Measurements from ENCODE around the gene SFMBT2.

Gene SFMBT2

DNA sequence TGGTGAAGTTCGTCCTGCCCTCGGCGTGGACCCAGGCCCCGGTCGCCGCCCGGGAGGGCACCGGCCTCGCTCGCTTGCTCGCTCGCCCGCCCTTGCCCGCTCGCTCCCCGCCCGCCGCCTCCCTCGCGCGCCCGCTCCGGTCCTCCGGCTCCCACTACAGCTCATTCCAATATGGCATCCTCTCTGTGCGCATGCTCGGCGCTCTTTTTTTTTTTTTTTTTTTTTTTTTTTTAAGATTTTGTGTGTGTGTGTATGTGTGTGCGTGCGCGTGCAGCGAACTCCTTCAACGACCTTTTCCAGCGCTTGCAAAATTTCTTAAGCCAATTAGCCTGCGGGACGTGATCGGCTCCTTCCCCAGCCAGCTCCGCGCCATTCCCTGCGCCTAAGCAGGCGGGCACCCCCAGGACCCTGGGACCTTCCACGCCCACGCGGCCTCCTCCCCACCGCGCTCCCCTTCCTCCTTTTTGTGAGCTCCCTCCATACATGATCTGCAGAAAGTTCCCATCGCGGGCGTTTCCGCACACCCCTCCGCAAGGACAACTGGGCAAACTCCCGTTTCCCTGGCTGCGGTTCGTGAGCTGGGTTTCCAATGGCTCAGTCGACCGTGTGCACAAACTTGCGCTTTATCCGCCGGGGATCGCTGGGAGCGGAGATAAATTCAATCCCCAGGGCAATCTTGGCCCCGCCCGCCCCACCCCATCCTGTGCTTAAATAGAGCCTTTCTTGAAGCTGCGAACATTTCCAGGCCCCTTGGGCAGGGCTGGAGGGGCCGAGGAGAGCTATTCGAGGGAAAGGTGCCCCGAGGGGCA lies at the start of gene SFMBT2:
SFMBT2 (minus strand) TSS at position 173 of the 809 bp plus-strand sequence. CDS start 29,136 bp downstream, outside the sequence.
- no peak for DNase-seq (ENCODE audit: low spot score)

DNA sequence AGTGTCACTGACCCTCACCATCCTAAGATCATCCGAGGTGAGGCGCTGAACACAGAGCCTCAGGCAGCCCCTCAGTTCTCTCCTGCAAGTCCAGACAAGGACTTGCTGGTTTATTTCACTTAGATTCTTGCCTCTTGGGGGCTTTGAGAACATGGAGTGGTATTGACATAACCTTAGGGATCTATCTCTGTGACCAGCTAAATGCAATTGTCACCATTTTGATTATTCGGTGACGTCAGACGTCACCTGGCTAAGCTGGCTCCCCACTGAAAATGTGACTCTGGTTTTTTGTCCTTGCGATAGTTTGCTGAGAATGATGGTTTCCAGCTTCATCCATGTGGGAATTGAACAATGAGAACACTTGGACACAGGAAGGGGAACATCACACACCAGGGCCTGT lies 49.2 kb upstream of the SFMBT2 start:
- no peak for DNase-seq (ENCODE audit: low spot score)

DNA sequence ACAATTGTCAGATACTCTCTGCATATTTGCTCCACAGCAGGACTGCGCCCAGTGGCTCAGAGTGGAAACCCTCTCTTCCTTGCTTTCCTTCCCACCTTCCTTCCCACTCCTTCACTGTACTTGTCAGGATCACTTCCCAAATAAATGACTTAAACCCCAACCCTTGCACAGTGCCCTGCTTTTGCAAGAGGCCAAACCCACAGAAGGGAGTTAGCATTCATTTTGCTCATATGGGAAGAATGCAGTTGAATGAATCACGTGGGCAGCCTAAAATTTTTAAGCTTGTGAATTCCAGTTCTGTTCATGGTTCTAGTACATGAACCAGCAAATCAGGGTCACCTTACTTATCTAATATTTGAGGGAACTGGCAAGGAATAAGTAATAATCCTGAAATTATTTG lies 47.7 kb upstream of the SFMBT2 start:
- no peak for DNase-seq (ENCODE audit: low spot score)

DNA sequence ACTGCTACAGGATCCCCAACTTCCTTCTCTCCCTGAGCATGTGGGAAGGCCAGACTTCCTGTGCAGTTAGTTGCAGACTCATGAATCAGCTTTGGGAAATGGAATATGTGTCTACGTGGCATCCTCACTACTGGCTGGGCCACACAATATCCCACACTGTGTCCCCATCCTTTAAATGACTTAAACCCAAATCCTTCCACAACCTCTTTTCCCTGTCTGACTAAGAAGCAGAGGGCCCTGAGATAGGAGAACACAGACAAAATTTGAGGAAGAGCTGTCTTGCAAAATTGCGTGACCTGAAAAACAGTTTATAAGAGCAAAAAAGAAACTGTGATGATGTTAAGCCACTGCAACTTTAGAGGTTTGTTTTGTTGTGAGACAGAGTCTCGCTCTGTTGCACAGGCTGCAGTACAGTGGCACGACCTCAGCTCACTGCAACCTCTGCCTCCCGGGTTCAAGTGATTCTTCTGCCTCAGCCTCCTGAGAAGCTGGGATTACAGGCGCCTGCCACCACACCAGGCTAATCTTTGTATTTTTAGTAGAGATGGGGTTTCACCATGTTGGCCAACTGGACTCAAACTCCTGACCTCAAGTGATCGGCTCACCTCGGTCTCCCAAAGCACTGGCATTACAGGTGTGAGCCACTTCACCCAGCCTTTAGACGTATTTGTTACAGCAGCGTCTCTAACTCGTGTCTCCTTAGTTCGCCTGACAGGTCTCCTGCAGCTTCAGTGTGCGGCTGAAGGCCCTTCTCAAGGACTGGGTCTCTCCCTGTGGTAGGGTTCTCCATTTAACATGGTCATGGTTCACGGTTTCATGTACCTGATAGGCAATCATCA lies 46.9 kb upstream of the SFMBT2 start:
- no peak for DNase-seq (ENCODE audit: low spot score)

DNA sequence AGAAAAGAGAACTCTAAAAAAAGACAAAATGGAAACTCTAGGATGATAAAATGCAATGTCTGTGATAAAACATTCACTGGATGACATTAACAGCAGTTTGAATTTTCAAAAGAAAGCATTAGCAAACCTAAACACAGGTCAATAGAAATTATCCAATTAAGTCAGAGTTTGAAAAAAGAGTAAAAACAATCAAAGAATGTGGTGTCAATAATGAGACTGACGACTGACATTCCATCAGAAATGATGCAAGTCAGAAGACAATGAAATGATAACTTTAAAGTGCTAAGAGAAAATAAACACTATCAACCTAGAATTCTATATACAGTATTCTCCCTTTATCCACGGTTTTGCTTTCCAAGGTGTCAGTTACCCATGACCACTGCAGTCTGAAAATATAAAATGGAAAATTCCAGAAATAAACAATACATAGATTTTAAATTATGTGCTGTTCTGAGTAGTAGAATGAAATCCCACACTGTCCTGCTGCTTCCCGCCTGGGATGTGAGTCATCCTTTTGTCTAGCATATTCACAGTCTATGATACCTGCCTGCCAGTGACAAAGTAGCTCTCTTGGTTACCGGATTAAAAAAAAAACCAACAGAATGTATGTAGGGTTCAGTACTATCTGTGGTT lies 38.3 kb upstream of the SFMBT2 start:
- DNase-seq (ENCODE audit: low spot score) = no peak

DNA sequence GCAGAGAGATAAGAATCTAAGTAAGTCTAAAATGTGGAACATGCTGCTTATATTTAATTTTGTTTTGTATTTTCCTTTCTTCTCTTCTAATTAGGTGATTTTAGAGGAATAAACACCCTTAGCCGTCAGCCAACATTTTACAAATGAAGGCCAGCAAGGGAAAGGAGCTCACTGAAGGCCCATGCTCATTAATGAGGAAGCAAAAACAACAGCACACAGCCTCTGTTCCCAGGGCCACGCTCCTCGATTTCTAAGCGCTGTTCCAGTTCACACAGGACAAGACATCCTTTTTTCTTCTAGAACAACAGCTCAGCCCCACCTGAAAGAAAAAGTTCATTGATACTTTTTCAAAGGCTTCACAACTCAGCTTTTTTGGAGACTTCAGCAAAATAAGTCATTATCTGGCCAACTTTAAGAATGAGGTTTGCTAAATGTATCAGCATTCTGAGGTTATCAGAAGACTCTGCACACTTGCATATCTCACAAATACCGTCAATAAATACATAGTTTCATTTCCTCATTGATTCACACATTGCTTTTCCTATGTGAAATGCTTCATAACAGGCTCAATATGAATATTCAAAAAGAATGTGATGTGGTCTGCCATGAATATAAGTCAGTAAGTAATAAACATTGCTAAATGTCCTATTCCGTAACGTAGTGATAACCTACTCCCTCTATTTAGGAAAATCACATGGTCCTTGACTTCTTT lies 34.8 kb upstream of the SFMBT2 start:
- DNase-seq (ENCODE audit: low spot score) = no peak

DNA sequence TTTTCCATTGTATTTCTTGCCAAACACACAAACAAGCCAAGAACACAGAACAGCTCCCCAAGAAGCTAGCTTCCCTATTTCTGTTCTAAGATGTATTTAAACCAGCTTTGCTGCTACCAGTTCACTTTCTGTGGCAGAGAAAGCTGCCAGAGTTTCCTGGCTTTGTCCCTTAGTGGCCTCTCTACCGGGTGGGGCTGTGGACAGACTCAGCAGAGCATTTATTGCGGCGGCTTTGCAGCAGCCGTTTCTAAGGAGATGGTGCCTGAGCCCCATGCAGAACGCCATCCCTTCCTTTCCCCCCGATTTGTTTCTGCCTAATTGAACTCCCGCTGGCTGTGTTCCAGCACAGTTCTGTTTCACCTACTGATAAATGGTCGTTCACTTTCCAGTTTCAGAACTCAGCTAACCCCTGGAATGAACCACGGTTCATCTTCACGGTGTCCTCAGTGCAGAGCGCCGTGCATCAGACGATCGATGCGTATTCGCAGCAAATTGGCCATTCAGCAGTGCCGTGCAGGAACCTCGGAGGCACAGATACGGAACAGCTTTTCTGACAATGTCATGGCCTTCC lies 33.8 kb upstream of the SFMBT2 start:
- no peak for DNase-seq (ENCODE audit: low spot score)

DNA sequence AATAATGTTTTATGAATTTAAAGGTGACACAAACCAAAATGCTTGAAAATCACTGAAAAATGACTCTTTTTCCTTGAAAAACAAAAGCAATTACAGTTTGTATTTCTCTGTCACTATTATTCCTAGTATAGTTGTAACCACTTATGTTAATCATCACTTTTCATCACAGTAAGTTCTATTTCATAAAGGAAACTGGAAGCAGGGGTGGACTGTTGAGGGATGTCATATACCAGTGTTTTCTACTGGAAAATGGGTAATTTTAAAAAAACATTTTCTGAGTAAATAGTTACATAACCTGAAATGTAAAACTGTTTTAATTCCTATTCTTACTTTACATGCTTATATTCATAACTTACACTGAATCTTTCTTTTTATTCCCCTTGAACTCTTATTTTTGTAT lies 32.2 kb upstream of the SFMBT2 start:
- no peak for DNase-seq (ENCODE audit: low spot score)

DNA sequence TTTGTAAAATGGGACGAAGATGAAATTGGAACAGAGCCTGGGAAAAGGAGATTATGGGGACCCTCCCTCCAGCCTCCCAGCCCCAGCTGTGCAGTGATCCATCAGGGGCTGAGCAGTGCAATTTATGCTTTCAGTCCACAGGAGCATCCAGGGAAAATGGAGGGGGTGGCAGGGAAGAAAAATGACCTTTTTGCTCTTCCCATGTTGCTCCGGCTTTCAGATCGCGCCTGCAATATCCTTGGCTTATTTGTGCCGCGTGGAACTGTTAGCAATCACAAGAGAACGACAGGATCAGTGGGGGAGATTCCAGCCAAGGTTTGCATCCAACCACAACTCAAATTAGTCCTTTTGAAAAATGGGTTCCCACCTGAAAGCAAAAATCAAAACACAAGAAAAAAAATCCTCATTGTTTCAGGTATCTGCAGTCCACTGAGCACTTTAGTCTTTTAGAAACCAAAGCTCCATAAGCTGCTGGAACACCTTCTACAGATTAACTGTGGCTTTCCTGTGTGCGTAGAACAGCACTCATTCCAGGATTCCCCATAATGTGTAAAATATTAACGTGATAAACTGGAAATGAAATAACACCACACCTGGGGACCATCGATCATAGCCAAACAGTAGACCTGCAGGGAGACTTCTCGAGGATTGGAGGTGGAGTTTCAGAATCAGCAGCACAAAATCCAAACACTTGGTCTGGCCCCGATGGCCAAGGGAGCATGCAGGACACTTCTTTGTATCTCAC lies 30.7 kb upstream of the SFMBT2 start:
- DNase-seq (ENCODE audit: low spot score) = no peak

DNA sequence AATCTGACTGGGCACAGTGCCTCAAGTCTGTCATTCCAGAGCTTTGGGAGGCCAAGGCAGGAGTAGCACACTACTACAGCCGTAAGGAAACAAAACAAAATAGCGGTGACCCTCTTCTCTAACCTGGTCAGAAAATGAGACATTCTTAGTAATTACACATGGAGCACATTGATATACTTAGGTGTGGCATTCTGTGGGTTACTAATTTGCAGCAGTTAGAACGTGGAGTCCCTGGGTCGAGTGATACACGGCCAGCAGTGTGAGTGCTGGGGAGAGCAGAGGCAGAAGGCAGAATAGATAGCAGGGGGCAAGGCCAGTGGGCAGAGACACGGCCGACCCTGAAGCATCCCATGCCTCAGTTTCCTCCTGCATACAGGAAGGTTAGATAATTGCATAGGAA lies 28.9 kb upstream of the SFMBT2 start:
- no peak for DNase-seq (ENCODE audit: low spot score)

DNA sequence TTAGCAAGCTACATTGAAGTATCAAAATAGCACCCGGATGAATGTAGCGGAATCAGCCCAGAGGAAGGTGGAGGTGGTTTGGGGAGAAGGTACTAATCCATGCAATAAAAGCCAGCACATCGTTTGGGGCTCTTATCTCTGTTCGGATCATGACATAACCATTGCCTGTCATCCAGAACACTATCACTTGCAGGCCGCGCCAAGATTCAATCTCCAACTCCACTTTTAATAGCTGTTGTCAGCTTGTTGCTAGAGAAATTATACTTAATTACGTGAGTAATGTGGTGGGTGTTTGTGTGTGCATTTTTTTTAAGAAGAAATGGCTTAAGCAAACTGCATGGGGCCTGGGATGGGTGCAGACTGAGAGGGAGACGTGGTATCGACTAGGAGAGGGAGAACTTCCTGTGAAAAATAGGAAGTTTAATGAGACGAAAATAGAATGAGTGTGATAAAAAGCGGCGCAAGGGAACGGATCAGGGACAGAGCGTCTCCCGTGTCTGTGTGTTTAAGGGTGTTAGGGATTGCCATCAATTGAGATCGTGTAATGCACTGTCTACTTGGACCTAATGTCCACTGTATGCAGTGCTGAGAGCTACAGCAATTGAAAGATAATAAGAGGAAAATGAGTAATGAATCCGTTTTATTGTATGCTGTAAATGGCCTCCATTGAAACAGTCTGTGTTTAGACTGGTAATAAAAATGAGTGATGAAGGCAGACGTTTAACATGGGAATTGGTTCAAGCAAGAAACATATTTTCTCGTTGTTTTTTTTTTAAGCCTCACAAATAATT lies 27.6 kb upstream of the SFMBT2 start:
- no peak for DNase-seq (ENCODE audit: low spot score)

DNA sequence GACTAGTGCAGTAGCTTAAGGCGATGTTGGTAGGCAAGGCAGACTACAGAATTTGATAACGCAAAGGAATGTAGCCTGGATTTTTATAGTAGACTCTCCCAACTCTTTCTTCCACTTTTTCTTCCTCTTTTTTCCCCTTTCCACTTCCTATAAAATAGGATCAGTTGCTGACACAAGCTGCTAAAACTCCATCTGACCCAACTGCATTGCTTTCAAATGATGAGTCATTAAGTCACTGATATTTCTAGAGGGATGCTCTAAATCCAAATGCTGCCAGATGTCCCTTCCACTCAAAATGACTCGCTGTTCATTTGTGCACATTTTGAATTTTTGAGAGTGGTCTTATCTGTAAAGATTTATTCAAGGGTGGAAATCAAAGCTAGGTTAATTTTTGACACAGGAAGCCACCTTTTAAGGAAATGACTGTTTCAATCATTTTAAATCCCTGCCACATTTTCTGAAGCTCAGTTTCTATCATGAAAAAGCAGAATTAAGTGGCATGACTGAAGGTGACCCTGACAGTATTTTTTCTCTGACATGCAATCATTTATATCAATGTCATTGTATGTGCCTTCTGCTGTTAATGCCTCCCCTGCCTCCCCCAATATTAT lies 25.8 kb upstream of the SFMBT2 start:
- DNase-seq (ENCODE audit: low spot score) = no peak

DNA sequence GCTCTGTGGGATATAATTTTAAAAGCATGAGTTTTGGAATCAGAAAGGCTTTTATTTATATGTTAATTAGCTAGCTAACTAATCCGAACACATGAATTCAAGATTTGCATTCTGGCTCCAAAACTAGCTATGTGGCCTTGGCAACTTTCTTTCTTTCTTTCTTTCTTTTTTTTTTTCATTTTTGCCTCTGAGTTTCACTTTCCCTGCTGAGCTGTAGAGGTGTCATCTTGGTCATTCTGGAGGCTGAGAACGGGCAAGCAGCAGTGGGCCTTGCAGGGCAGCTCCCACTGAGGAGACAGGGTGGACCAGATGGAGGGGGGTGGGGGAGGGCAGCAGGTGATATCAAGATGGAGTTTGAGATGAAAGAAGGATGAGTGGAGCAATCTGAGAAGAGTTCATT lies 24.8 kb upstream of the SFMBT2 start:
- no peak for DNase-seq (ENCODE audit: low spot score)

DNA sequence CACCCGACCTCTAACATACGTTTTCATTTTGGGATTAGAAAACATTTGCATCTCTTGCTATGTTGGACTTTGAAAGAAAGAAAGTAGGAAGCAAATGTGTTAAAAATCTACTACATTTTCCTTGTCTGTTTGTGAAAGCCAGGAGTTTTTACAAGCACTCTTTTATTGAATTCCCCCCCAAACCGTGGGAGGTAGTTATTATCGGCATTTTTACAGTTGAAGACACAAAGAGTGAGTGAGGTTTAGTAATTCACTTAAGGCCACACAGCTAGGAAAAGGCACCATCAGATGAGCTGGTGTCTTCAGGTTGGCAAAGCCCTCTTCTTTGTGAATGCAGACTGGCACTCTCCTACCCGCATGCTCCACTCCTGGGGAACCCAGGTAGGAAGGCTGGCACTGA lies 23.5 kb upstream of the SFMBT2 start:
- DNase-seq (ENCODE audit: low spot score) = no peak

DNA sequence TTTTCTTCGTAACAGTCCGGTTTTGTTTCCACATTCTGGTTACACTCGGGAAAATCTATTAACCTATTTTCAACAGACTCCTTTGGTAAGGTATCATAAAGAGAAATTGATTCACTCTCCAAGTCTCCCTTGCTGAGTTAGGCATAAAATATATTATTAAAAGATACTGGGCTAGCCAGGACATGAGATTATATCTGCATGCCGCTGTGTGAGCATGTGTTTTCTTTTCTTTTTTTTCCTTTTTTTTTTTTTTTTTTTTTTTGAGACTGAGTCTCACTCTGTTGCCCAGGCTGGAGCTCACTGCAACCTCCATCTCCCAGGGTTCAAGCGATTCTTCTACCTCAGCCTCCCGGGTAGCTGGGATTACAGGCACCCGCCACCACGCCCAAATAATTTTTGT lies 23.0 kb upstream of the SFMBT2 start:
- DNase-seq (ENCODE audit: low spot score) = no peak

DNA sequence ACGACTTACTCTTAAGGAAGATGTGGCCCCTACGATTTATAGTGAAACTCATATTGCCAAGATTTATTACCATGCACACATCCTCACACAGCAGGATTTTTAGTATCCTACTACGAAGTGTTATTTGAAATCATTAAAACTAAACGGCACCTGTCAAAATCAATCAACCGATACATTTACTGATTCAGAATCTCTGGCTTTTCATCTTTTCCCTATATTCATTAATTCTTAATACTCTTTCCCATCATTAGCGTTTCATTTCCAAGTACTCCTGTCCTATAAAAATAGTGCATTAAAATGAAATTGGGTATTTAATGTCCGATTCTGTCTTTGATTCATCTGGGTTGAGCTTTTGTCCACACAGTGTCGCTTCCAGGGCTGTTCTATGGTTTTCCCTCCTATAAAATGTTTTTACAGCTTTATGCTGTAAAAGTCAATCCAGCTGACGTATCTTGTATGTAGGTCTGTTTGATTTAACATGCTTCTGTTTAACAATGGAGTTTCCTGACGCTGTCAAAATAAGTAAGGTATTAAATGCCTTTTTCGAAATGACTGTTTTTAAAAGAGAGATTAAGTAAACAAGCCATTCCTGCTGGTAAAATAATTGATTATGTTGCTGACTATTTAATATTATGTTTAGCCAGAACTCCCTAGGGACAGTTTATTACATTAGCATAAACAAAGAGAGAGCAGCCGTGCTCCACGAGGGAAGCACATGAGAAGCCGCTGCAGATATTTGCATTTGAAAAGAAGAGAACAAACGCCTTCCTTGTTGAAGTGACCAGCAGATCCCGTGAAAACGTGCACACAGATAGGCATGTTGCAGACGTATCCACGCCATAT lies 22.3 kb upstream of the SFMBT2 start:
- DNase-seq (ENCODE audit: low spot score) = no peak

DNA sequence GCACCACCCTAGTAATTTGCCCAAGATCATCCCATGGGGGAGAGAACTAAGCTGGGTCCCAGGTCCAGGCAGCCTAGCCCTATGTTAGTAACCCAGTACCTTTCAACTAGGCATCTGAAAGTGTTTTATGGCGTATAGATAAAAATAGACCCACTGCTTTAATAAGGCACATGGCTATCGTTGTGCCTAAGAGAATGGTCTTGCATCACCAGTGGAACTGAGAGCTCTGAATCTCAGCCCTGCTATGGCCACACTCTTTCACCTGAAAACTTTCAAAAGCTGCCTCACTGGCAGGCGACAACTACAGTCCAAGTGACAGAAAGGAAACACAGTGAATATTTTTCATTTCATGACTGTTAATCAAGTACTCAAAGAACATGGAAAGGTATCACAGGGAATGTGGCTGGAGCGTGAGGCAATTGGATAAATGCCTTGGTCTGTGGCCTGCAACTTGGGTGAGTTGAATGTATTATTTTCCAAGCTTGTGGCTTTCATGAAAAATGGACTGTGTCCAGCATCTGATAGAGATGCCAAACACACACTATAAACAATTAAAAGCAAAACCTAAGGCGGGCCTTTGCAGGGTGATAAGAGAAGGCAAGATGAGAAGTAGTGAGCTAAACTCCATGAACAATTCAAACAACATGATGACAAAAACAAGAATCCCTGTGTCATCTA lies 18.0 kb upstream of the SFMBT2 start:
- no peak for DNase-seq (ENCODE audit: low spot score)

DNA sequence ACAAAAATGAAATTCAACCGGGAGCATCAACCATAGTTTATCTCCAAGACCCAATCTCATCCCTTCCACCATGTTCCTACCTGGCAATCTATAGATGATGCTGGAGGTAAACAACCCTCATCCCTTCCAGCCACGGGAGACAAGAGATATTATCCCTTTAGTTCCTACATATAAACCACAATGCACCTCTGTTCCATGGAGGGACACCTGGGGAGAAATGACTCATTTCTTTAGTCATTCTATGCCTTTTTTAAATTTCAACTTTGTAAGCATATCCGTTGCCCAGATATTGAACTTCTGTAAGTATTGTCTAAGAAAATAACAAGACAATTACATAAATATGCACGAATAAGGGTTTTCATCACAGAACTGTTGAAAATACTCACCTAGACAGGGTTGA lies 15.5 kb upstream of the SFMBT2 start:
- no peak for DNase-seq (ENCODE audit: low spot score)
